ENCODE data around the gene RAD50.

Gene RAD50

GRCh38 chr5:132655821-132656773 lies 99.3 kb downstream of the RAD50 start:
- DNase-seq, result peak; percentile 19
- in situ Hi-C loops (cut with HindIII; ENCODE audit: low pct_ligation_motif_present, low pct_unique_long_range_greater_than_20kb, low sequenced_read_pairs), result no loop called here

- DNase-seq, result no peak
- in situ Hi-C loops (cut with HindIII; ENCODE audit: low pct_ligation_motif_present, low pct_unique_long_range_greater_than_20kb, low sequenced_read_pairs), result no loop called here
Observed at GRCh38 chr5:132656774-132657355, 100.1 kb downstream of the RAD50 start.

- no peak for DNase-seq
- in situ Hi-C loops (cut with HindIII; ENCODE audit: low pct_ligation_motif_present, low pct_unique_long_range_greater_than_20kb, low sequenced_read_pairs), result no loop called here
Observed at GRCh38 chr5:132657676-132658380, 101.1 kb downstream of the RAD50 start, which contains the start of gene IL13. IL13 (plus strand) TSS chr5:132658173; CDS start chr5:132658187, 14 bp downstream.

- in situ Hi-C loops (cut with HindIII; ENCODE audit: low pct_ligation_motif_present, low pct_unique_long_range_greater_than_20kb, low sequenced_read_pairs), result no loop called here
- DNase-seq, result no peak
Observed at GRCh38 chr5:132658381-132659302, 101.9 kb downstream of the RAD50 start.

GRCh38 chr5:132659598-132660493 lies 103.1 kb downstream of the RAD50 start:
- DNase-seq, result no peak
- in situ Hi-C loops (cut with HindIII; ENCODE audit: low pct_ligation_motif_present, low pct_unique_long_range_greater_than_20kb, low sequenced_read_pairs), result no loop called here

- in situ Hi-C loops (cut with HindIII; ENCODE audit: low pct_ligation_motif_present, low pct_unique_long_range_greater_than_20kb, low sequenced_read_pairs), result no loop called here
- no peak for DNase-seq
Observed at GRCh38 chr5:132661231-132662003, 104.6 kb downstream of the RAD50 start.

- in situ Hi-C loops (cut with HindIII; ENCODE audit: low pct_ligation_motif_present, low pct_unique_long_range_greater_than_20kb, low sequenced_read_pairs), result no loop called here
- DNase-seq, result no peak
Observed at GRCh38 chr5:132662004-132662401, 105.2 kb downstream of the RAD50 start.

- no peak for DNase-seq
Observed at GRCh38 chr5:132662925-132663770, 106.4 kb downstream of the RAD50 start.

GRCh38 chr5:132663771-132664695 lies 107.3 kb downstream of the RAD50 start:
- no peak for DNase-seq
- in situ Hi-C loops (cut with HindIII; ENCODE audit: low pct_ligation_motif_present, low pct_unique_long_range_greater_than_20kb, low sequenced_read_pairs), result no loop called here

More at GRCh38 chr5:132662925-132663770, 106.4 kb downstream of the RAD50 start:
- in situ Hi-C loops (cut with HindIII; ENCODE audit: low pct_ligation_motif_present, low pct_unique_long_range_greater_than_20kb, low sequenced_read_pairs), result no loop called here

- no peak for DNase-seq
- in situ Hi-C loops (cut with HindIII; ENCODE audit: low pct_ligation_motif_present, low pct_unique_long_range_greater_than_20kb, low sequenced_read_pairs), result no loop called here
Observed at GRCh38 chr5:132664696-132665209, 108.0 kb downstream of the RAD50 start.

GRCh38 chr5:132665574-132666080 lies 108.8 kb downstream of the RAD50 start:
- in situ Hi-C loops (cut with HindIII; ENCODE audit: low pct_ligation_motif_present, low pct_unique_long_range_greater_than_20kb, low sequenced_read_pairs), result no loop called here
- no peak for DNase-seq

GRCh38 chr5:132666310-132667123 lies 109.7 kb downstream of the RAD50 start:
- no peak for DNase-seq
- in situ Hi-C loops (cut with HindIII; ENCODE audit: low pct_ligation_motif_present, low pct_unique_long_range_greater_than_20kb, low sequenced_read_pairs), result no loop called here

- DNase-seq, result no peak
- in situ Hi-C loops (cut with HindIII; ENCODE audit: low pct_ligation_motif_present, low pct_unique_long_range_greater_than_20kb, low sequenced_read_pairs), result no loop called here
Observed at GRCh38 chr5:132667309-132667708, 110.5 kb downstream of the RAD50 start.
